GM12864 (cell line): ENCODE measurements around the gene PPP2R5C.

Experiments
- DNase-seq: peaks from one replicate; pipeline ENCODE4 v3.0.0-alpha.2; 2011; ENCODE audit warnings: low read depth
- H3K4me3 ChIP-seq: 2 replicates; pipeline ENCODE4 v1.5.1; 2011; ENCODE audit warnings: mild to moderate bottlenecking, low read depth, low read length, control low read depth
- TF ChIP-seq, protein P1 (sequence below): IDR thresholded peaks from 2 replicates; pipeline ENCODE4 v1.5.1; 2011; ENCODE audit warnings: low read depth, mild to moderate bottlenecking, moderate library complexity, low read length, control low read depth, inconsistent platforms; ENCODE audit errors: missing control alignments

The PPP2R5C gene

DNA sequence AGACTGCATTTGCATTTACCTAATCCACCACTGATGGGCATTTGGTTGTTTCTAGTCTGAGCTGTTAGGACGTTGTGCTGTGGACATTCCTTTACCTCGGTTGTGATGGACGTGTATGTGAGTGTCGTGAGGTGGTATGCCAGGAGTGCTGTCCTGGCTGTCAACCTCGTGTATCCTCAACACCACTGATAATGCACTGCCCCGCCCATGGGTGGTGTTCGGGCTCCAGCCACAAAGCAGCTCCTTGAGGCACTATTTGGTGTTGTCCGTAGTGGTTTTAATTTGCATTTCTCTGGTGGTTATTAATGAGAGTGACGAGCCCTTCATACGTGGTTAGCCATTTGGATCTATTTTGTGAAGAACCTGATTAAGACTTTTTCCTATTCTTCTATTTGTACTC is 87.6 kb downstream of the PPP2R5C start:
- no peak overlapping the region for H3K4me3 ChIP-seq
- no peak for DNase-seq
- TF ChIP-seq, protein P1, sequence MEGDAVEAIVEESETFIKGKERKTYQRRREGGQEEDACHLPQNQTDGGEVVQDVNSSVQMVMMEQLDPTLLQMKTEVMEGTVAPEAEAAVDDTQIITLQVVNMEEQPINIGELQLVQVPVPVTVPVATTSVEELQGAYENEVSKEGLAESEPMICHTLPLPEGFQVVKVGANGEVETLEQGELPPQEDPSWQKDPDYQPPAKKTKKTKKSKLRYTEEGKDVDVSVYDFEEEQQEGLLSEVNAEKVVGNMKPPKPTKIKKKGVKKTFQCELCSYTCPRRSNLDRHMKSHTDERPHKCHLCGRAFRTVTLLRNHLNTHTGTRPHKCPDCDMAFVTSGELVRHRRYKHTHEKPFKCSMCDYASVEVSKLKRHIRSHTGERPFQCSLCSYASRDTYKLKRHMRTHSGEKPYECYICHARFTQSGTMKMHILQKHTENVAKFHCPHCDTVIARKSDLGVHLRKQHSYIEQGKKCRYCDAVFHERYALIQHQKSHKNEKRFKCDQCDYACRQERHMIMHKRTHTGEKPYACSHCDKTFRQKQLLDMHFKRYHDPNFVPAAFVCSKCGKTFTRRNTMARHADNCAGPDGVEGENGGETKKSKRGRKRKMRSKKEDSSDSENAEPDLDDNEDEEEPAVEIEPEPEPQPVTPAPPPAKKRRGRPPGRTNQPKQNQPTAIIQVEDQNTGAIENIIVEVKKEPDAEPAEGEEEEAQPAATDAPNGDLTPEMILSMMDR = no peak

DNA sequence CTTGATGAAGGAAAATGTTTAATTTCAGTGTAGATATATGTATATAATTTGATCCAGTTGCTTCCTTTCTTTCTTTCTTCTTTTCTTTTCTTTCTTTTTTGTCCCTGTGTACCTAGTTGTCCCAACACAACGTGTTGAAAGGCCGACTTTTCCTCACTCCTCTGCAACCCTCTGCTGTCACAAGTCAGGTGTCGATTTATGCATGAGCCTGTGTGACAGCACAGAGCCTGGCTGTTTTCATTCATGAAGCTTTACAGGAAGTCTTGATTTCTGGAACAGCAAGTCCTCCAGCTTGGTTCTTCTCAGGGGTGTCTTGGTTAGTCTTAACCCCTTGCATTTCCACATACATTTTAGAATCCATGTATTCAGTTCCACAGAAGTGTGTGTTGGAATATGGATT is 88.1 kb downstream of the PPP2R5C start:
- TF ChIP-seq, protein P1 = no peak

DNA sequence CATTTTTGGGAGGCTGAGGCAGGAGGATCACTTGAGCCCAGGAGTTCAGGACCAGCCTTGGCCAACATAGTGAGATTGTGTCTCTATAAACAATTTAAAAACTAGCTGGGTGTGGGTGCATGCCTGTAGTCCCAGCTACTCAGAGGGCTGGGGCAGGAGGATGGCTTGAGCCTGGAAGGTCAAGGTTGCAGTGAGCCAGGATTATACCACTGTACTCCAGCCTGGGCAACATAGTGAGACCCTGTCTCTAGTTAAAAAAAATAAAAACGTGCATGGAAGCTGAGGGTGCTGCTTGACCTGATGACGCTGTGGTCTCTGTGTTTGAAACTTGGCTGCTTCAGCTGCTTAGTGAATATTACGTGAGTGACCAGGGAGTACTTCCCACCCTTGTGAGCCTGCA is 89.7 kb downstream of the PPP2R5C start:
- TF ChIP-seq, protein P1 = no peak
- no peak for DNase-seq
- no peak overlapping the region for H3K4me3 ChIP-seq

More for the DNA sequence above, 88.1 kb downstream of the PPP2R5C start:
- DNase-seq = no peak
- H3K4me3 ChIP-seq = no peak overlapping the region

DNA sequence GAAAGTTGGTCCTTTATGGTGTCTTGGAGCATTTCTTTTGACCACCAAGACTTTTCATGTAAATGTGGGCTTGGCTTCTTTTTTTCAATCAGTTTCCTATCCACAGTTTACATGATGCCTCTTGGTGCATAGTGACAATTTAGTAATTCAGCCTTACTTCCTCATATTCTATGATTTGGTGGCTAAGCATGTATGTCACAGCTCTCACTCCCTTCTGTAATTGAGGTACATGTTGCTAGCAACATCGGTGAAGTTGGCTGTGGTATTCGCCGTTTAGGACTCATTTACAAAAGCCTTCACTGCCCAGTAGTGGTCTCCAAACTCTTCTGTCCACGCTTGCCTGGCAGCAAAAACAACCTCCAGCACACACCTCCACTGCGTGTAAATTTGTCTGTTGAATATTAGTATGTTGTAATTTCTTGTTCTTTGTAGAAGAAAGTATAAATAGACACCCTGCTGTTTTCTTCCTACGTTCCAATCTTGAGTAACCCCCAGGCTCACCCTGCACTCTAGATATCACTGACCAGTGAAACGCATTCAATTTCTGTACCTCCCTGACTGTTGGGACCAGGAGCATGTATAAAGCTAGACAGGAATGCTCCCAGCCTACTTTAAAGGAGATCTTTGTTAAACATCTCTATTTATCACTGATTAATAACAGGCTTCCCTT is 90.4 kb downstream of the PPP2R5C start:
- H3K4me3 ChIP-seq = no peak overlapping the region
- TF ChIP-seq, protein P1 = no peak
- no peak for DNase-seq

DNA sequence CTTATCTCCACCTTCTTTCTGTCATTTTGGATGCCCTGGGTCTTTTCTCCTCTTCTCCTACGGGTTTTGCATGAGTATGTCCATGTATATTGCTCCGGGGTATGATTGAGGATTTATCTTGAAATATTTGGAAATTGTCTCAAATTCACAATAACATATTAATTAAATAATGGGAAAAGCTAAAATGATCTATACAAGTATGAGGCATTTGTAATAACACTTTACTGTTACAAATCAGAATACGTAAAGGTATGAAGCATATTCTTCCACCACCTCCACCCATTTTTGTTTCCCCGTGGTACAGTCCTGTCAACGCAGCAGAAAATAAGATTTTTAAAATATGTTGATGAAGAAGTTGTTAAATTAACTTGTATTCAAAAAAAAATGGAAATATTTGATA is 91.3 kb downstream of the PPP2R5C start:
- H3K4me3 ChIP-seq = no peak overlapping the region
- no peak for DNase-seq
- TF ChIP-seq, protein P1 = no peak

DNA sequence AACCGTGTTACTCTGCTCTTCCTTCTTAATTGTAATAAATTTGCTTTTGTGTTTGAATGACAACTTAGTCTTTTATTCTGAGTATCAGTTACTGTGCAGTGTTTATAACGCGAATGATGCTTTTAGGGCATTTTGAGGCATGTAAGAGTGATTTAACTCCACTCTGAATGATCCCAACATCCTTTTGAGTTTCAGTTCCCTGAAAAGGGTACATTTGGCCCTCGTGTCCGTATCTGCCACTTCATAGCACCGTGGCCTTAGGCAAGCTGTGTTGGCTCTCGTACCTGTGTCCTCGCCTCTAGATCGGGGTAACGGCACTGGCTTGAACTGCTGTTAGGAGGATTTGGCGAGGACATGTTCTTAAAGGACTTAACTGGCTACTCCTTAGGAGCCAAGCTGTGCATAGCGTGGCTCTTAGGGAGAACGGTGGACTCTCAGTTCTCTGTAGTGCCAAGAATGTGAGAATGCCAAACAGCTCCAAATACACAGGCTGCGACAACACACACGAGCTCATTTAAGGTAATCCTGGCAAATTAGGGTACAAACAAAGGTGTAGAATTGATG is 92.0 kb downstream of the PPP2R5C start:
- H3K4me3 ChIP-seq = no peak overlapping the region
- DNase-seq = no peak
- TF ChIP-seq, protein P1 = no peak

DNA sequence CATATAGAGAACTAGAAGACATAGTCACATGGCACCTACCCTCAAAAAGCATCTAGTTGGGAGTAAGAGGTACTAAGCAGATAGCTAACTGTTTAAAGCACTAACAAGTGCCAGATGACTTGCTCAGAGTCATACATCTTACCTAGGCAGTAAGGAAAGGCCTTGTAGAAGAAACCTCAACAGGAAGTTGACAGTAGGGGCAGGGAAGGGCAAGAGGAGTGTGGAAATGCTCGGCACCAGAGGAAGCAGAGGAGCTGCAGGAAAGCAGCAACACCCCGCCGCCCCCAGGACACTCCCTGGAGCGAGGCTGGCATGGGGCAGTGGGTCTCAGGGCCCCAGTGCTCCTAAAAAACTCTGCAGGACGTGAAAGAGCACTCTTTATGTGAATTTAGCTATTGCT is 92.9 kb downstream of the PPP2R5C start:
- no peak overlapping the region for H3K4me3 ChIP-seq
- no peak for DNase-seq
- TF ChIP-seq, protein P1 = no peak
